Measurements from ENCODE around the gene CCDC192.
"Not testable (repeated sequence)": the region's sequence is repeated elsewhere in the genome, so short reads cannot be mapped to it uniquely, and the experiment has no call there.

The CCDC192 gene

DNA sequence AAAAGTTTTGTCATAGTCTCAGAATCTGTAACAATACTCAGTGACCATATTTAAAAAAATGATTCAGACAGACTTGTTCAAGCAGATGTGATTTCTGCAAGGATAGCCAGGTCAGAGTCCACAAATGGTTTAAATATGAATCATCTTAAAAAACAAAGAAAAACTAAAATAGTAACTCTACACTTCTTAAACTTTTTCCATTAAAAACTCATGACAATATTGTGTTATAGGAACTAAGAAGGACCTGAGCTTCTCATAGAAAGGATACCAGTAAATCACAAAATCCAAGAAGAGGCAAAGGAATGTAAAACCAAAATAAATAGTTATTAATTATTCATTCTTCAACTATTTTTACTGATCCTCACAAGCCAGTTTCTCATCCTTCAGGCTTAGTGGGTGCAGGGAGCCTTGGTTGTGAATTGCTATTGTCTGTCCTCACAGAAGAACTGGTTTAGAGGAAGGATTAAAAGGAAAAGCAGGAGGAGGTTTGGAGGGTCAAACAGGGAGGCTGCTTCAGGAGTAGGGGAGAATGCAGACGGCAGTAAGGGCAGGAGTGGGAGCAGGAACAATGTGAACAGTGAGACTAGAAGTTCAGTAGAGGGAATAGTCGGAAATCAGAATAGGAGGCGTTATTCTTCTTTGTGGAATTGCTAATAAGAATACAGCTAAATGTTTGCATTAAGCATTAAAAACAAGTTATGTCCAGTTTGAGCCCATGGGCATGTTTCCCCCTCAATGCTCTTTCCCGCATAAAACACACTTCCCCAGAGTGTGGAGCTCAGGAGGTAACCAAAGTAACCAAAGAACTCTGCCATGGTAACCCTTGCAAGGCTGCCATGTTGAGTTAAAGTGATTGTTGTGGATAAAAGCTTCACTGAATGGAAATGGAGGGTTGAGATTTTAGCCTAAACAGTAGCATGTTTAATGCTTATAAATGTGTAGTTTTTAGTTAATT lies 110.7 kb downstream of the CCDC192 start:
- no peak for DNase-seq

DNA sequence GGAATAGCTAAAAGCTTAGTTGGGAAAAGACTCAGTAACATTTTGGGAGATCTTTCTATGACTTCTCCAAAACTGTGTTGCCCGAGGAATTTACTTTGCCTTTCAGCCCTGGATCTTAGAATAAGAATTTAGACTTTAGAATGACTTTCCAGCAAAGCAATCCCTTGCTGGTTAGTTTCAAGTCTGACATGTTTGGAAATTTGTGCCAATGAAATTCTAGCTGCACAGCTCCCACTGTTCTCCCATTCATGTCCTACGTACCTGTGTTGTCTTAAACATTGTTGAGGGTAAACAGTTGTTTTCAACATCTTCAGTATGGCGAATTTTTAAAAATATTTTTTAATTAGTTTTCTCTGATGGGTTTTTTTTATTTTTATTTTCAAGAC lies 111.4 kb downstream of the CCDC192 start:
- DNase-seq = no peak

DNA sequence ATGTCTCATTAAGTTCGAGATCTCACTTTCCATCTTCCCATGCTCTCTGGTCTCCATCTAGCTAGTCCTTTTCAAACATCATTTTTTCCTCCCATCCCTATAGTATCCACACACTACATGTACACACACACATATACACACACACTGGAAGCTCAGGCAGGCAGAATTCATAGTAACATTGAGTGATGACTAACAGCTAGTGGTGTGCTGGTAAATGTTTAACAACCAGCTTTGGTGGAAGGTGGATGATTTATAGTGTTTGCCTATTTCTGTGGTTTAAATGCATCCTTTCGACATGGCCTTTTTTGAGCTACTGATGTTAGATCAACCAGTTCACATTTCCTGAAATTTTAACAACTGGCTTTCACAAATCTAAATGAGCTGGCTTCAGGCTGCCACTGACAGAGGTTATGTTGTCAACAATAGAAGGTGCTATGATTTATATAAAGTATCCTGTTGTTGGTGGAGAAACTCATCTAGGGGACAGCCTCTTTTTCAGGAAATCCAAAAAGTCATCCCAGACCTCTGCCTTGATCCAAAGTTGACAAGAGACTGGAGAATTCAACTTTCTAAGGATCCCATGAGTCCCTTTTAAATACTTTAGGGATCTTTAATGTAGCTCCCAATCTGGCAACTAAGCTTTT lies 117.8 kb downstream of the CCDC192 start:
- no peak for DNase-seq

DNA sequence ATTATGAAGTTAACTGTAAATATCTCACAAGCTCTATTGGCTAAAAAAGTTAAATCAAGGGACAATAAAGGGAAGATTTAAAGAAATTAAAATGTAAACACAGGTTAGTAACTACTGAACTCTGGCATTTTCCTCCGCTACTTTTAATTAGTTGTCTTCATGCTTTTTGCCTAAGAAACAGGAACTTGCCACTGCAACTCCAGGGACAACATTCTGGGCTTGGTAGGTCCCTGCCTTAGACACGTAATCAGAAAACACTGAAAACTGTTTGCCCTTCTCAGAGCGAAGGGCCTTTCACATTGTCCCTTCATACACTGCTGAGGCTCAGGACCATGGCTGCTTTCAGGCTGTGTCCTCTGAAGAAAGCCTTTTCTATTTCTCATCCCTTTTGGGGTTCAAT lies 118.7 kb downstream of the CCDC192 start:
- no peak for DNase-seq

DNA sequence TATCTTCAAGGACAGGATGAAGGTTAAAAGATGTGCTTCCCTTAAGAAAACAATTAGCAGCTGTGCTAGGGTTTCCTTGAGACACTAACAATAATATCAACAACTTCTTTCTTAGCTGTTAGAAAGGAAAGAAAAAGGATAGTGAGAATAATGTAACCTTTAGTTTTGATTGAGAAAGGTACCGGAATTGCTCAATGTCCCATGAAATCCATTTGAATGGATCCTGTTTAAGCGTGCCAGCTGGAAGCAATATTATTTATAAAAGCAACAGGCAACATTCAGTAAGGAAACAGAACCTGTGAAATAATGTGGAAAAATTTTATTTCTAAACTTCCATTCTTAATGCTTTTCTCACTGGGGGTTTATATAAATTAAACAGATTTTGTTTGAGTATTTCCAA lies 120.9 kb downstream of the CCDC192 start:
- DNase-seq = no peak

DNA sequence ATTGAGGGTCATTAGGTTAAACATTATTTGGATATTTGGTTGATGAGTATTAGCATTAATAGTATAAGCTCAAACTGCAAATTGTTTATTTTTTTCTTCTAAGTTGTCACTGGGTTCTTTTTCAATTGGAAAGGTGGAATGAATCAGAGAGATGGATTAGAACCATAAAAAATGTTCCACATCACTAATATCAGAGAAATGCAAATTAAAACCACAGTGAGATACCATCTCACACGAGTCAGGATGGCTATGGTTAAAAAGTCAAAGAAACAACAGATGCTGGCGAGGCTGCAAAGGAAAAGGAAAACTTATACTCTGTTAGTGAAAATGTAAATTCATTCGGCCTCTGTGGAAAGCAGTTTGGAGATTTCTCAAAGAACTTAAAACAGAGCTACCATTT lies 122.8 kb downstream of the CCDC192 start:
- no peak for DNase-seq

DNA sequence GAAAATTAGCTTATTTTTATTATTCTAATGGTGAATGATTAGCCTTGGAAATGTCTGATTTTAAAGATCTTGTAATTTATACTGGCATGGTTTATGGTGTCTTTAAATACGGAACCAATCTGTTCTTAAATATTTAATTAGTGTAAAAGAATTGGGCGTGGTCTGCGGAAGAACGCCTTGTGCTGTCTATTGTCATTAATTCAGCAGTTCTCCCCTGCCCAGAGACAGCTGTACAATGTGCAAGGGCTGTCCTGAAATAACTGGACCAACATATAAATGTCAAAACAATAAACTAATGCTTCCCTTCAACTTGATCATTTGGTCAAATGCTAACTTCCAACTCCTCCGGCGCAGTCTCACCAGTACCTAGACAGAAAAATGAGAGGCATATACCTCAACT lies 124.3 kb downstream of the CCDC192 start:
- no peak for DNase-seq

DNA sequence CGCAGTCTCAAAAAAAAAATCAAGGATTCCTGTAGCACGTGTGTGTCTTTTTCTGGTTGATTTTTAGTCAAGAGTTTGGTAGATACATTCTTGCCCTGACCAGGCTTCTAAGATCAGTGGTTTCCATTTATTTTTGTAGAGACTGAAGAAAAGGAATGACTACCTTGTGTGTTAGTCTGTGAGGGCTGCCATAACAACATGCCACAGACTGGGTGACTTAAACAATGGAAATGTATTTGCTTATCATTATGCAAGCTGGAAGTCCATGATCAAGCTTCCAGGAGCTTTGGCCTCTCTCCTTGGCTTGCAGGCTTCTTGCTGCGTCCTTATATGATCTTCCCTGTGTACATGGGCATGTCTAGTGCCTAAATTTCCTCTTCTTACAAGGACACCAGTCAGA lies 127.0 kb downstream of the CCDC192 start:
- no peak for DNase-seq

DNA sequence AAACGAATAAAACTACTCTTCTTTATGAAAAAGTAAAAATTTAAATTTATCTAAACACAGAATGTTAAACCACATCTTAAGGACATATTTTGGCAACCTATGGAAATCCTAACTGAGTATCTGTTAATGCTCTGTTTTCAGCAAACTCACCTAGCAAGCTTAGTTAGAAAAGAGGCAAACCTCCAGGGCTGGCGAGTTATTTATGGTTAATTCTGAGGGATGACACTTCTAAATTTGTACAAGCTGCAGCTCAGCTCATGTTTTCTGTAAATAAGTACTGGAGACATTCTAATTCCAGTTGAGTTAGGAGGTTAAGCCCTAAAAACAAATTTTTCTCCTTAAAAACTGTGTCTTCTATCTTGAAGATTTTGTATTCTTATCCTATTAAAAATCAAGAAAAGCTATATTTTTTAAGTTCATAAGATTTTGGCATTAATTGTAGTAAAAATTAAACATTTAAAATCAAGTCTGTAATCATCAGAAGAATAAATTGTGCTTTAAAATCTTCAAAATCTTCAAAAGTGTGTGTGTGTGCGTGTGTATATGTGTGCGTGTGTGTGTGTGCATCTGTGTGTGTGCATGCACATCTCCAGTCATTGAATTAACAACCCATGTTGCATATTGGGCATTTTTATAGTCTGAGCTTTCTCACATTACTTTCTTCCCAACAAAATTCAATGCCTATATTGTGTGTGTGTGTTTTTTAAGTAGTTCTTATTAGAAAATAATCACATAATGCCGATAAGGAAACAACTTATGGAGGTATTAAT lies 127.8 kb downstream of the CCDC192 start:
- no peak for DNase-seq

DNA sequence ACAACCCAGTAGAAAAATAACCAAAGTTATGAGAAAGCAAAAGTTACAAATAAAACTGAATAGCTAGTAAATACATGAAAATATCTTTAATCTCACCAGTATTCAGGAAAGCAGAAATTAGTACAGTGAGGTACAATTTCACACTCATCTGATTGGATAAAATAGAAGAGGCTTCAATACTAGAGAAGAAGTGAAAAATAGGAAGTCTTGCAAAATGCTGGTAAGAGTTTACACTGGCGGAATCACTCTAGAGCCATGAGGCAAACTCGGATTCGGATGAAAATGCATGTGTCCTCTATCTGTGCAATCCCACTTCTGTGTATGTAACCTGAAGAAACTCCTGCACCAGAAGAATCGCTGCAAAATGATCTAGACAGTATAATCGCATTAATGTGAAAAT lies 128.9 kb downstream of the CCDC192 start:
- DNase-seq = no peak

DNA sequence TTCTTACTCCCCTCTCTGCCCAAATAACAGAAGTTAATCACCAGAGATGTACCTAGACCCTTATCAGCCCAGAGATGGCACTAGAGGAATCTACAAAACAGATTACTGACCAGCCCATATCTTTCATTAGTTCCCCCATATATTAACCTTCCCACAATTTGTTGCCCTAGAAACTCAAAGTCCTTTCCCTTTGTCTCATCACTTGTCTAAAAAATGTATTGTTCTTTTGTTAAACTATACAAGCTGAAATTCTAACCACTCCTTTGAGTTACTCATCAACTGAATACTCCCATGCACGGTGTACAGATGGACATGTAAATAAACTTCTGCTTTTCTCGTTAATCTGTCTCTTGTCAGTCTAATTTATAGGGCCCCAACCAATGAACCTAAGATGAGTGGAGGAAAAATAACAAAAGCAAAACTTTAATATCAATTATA lies 130.9 kb downstream of the CCDC192 start:
- no peak for DNase-seq

DNA sequence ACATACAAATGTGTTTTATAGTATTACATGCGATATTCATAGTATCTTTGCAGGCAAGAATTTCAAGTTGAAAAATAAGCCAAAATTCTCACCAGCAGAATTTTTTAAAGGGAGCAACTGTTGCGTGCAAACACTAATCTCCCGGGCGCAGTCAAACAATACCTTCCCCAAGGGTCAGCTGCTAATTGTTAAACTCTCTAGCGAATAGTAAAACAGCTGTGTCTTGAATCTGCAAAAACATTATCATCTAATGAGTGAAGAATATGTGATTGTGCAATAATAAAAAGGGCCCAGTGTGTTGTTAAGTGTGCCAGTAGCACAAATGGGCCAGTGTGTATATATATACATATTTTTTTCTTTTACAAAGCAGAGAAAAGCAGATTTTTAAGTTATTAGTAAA lies 131.4 kb downstream of the CCDC192 start:
- no peak for DNase-seq

DNA sequence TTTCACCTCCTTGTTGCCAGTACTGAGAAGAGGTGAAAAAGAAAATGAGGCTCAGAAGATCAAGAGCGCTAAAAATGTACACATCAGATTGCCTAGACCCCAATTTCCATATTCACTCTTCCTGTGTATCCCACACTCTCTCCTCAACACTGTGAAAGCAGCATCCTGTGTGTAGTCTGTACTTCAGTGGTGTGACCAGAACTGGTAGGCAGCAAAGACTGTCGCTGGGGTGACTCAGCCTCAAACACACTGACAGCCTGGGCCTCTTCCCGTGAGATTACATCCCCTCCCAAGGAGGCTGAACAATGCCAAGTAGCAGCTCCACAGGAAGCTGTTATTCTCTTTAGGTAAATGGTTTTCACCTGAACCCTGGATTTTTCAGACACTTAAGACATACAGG lies 135.5 kb downstream of the CCDC192 start:
- DNase-seq = no peak

DNA sequence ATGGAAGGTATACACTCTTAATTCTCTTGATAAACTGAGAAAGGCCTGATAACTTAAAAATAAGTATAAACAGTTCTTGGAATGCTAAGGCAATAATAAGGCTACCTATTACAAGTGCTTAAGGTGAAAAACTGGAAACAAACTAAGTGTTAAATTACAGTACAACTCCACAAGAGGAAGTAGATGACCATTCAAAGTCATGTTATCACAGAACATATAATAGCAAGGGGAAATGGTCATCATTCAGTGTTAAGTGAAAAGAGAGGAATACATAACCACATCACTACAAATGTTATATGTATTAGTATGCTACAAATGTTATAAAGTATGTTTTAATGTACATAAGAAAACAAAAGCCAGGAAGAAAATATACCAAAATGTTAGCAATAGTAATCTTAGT lies 135.9 kb downstream of the CCDC192 start:
- no peak for DNase-seq

DNA sequence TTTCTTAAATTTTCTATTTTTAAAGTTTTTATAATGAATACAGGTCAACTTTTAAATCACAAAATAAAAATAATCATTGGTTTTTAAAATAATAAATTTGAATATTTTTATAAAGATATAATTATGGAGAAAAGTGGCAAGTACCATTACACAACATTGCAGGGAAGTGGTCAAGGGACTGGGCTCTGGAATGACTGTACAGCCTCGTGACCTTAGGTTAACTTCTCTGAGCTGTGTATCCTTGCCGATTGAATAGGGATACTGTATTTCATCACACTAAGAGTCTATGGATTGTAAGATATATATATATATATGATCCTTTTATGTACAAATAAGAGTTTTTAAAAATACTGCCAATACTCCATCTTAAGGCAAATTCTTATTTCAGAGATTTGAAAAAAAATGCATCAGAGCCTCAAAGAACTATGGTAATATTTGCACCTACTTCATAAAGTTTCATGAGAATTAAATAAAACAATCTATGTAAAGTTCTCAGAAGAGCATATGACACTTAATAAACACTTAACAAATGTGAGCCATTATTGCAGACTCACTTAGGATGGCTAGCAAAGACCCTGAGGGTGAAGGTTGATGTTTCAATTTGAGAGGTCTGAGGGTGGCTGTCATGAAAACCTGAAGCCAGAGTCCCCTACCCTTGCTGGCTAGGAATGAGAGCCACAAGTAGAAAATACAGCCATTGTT lies 136.5 kb downstream of the CCDC192 start:
- peak in 1 of 2 donors; percentile 7 for DNase-seq

DNA sequence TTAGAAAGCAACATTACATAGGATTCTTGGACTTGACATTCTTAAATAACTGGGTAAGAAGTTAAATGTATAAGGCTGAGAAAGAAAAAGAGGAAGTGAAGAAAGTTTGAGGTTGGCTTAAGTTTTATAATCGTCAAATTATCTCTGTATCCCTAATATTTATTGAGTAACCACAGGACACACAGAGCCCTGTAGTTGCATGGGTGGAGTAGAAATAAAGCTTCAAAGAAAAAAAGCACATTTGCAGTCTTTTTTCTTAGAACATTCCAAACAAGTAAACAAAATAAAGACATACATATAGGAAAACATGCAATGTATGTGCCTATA lies 137.0 kb downstream of the CCDC192 start:
- no peak for DNase-seq

DNA sequence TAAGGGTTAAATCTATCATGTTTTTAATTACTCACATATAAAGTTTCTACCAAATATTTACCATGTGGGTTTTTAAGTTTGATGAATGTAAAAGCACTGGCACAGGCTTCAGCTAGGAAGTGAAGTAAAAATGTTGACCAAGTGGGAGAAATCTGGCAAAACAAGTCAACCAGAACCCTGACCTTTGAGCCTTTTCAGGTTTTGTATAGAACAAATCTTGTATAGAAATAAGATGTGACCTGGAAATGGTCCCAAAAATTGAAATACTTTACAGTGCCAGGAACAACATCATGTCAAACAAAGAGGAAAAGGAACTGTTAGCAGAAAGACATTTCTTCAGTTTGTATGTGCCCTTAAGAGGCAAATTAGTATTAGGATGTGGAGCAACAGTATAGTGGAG lies 137.6 kb downstream of the CCDC192 start:
- DNase-seq = no peak

DNA sequence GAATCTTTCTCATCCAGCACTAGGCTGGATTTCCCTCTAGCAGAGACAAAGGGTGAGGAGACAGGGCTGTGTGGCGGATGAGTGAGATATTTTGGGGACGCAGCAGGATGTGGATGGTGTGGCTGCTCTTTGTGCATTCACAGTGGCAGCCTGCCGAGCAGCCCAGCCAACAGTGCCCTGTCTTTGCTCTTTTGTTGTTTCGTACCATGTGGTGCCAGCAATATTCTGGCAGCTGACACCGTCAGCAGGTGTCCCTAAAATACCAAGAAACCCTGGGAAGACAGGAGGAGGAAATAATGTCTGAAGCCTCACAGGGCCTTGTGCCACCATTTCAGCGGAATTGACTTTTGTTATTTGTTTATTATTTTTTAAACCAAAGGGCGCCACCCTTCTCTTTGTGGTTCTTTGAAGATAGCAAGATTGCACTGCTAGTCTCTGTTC lies 141.4 kb downstream of the CCDC192 start:
- DNase-seq = no peak

DNA sequence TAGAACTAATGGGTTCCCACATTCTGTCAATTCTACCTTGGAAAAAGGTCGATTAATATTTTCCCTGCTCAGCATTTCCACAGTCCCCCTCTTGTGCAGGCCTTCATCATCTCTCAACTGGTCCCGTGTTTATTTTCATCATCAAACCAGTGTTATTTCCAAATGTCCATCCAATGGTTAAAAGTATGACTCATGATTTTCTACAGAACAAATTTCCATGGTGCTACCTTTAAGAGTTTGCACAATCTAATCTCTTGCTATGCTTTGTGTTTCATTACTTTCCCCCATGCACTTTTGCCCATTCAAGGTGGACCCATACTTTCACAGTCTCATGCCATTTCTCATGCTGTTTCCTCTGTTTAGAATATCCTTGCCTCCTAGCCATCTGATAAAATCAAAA lies 143.7 kb downstream of the CCDC192 start:
- DNase-seq = no peak

DNA sequence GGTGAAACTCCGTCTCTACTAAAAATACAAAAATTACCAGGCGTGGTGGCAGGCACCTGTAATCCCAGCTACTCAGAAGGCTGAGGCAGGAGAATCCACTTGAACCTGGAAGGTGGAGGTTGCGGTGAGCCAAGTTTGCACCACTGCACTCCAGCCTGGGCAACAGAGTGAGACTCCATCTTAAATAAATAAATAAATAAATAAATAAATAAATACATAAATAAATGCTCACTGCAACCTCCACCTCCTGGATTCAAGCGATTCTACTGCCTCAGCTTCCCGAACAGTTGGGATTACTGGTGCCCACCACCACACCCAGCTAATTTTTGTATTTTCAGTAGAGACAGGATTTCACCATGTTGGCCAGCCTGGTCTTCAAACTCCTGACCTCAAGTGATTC lies 144.4 kb downstream of the CCDC192 start:
- not testable (repeated sequence) for DNase-seq

DNA sequence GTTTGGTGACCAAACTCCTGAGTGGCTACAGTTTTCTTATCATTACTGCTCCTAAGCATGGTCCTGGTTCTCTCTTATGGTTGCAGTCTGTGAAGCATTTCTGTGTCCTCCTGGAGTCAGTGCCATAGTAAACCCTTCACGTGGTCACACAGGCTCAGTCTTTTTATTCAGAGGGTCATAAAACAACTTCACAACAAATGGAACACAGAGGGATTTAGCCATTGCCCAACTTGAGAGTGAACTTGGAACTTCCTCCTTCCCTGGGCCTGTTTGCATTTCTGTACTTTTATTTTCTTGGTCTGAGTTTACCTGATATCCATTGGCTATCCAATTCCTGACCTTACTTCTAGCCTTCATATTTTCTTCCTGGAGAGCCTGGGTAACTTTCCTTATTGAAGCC lies 144.9 kb downstream of the CCDC192 start:
- no peak for DNase-seq

DNA sequence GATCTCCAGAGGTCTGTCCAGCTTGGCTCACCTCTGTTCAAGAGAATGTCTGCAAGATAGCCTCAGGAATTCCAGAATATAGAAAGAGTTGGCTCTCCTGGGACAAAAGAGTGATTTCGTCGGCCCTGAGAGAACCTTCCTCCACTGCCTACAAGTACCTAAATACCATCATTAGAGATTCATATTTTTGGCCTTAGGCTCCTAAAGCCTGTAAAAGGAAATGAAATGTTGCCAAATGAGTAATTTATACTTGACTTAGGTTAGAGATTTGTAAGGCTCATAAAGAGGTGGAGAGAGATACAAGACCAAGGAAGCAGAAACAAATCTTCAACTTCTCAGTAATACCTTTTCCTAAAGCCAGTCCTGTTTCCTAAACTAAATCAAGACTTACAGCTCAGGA lies 146.2 kb downstream of the CCDC192 start:
- no peak for DNase-seq

DNA sequence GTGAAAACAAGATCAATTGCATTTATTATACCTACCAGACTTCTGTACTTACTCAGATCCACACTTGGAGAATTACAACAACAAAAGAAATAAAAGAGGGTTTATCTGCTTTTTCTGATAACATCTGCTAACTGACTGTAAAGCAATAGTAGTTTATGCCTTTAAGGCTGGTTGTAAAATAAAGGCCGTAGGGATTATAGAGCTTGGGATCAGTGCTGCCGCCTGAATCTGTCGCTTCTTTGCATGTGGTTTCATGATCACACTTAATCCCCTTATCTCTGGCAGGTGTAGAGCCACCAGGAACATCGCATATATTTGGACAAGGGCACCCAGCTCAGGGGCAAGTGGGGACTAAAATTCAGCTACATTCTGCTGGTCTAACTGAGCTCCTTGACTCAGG lies 146.7 kb downstream of the CCDC192 start:
- DNase-seq = no peak

All from CD4-positive, alpha-beta T cell treated with Interleukin-1 beta for 1 hour (primary cell).